Raji (cell line): Measurements from ENCODE around the gene STT3B.

Source experiments
- POLR2A ChIP-seq: IDR thresholded peaks from 2 replicates; pipeline ENCODE4 v1.6.1; 2011; ENCODE audit warnings: low read depth, low read length, control low read depth; ENCODE audit not compliant: insufficient read depth

The STT3B gene

GRCh38 chr3:31634476-31634875, 101.8 kb downstream of the STT3B start:
- TF ChIP-seq POLR2A, result no peak

DNA sequence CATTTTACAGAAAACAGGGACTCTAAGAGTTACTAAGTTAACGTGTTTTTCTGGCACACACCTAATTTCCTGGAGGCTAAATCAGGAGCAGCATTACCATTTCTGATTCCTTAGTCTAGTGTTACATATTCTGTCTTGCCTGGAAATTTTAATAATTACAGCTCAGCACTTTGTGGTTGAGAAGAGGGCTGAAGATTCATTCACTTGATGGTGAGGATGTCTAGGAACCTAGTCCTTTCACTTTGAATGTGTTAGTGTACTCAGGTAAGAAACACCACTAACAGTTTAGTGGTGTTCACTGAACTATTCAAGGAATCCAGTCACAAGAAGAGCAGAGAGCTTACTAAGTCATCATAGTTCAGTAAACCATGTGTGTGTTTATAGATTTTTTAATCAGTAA, 102.8 kb downstream of the STT3B start:
- TF ChIP-seq POLR2A, result no peak

- no peak for TF ChIP-seq POLR2A
Observed at GRCh38 chr3:31636049-31636448, 103.3 kb downstream of the STT3B start.

GRCh38 chr3:31636694-31637442, 104.1 kb downstream of the STT3B start:
- TF ChIP-seq POLR2A, result no peak

GRCh38 chr3:31639828-31640227, 107.1 kb downstream of the STT3B start:
- no peak for TF ChIP-seq POLR2A

GRCh38 chr3:31645256-31645655, 112.5 kb downstream of the STT3B start:
- TF ChIP-seq POLR2A, result no peak

DNA sequence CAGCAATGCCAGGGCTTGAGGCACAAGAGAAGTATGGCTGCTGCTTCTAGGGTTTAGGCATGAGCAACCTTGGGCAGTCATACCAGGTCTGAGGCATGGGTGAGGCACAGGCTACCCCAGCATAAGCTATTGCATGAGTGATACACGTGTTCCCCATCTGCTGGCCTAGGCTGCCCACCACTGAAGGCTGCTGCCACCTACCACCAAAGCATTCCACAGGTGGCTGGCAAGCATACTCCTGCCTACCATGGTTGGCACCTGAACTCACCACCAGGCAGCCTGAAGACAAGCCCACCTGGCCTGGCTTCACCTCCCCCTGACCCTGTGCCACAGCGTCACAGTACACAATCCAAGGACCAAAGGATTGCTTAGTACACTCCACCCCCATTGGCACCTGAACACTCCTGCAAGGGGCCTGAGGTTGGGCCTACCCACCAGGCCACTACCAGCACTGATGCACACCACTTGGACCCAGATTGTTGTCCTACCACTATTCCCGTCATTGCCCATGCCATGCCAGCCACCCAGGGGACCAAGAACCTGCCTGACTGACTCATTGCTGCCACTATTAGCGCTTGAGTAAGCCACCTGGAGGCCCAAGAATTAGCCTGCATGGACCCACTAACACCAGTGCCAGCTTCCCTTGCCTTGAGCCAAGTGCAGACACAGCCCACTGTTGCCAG, 115.7 kb downstream of the STT3B start:
- no peak for TF ChIP-seq POLR2A

DNA sequence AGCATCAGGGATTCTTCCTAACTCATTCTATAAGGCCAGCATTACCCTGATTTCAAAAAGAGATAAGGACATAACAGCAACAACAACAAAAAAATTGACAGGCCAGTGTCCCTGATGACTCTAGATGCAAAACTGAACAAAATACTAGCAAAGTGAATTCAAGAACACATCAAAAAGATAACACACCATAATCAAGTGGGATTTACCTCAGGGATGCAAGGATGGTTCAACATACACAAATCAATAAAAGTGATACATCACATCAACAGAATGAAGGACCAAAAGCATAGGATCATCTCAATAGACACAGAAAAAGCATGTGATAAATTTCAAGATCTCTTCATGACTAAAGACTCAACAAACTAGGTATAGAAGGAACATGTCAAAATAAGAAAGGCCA, 119.6 kb downstream of the STT3B start:
- TF ChIP-seq POLR2A, result no peak

- TF ChIP-seq POLR2A, result no peak
Observed at GRCh38 chr3:31653464-31653863, 120.7 kb downstream of the STT3B start.

GRCh38 chr3:31654998-31655397, 122.3 kb downstream of the STT3B start:
- TF ChIP-seq POLR2A, result no peak

- no peak for TF ChIP-seq POLR2A
Observed at GRCh38 chr3:31659246-31659645, 126.5 kb downstream of the STT3B start.

DNA sequence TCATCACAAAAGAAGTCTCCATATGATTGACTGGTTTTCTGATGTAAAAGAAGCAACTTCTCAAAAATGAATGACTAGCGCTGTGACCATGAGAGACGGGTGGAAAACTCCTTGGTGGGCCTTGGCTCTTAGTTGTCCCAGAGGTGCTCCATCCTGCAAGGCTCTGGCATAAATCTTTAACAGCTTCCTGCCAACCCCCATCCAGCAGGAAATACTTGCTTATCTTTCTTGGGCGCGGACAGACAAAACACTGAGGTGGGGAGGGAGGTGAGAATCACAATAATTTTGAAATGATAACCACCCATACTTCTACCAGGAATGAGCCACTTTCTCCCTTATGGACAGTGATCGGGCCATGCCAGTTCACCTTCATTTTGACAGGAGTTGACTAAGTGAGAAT, 128.6 kb downstream of the STT3B start:
- no peak for TF ChIP-seq POLR2A

- no peak for TF ChIP-seq POLR2A
Observed at GRCh38 chr3:31661993-31662670, 129.4 kb downstream of the STT3B start.

GRCh38 chr3:31664031-31664430, 131.3 kb downstream of the STT3B start:
- no peak for TF ChIP-seq POLR2A

GRCh38 chr3:31667582-31667981, 134.9 kb downstream of the STT3B start:
- no peak for TF ChIP-seq POLR2A

DNA sequence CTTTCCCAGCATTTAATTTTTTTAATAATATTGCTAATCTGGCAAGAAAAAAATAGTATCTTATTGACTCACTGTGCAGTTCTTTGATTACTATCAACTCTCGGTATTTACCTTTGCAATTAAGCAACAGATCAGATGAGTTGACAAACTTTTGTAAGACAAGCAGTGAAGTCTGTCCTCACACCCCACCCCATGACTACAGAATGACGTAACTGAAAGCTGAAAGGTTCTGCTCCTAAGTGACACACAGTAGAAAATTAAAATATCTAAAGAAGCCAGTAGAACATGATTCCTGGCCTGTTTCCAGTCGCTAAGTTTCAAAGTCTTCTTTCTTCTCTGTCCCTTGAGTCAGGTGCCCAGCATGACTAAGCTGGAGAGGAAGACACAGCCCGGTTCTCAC, 135.5 kb downstream of the STT3B start:
- TF ChIP-seq POLR2A, result no peak

DNA sequence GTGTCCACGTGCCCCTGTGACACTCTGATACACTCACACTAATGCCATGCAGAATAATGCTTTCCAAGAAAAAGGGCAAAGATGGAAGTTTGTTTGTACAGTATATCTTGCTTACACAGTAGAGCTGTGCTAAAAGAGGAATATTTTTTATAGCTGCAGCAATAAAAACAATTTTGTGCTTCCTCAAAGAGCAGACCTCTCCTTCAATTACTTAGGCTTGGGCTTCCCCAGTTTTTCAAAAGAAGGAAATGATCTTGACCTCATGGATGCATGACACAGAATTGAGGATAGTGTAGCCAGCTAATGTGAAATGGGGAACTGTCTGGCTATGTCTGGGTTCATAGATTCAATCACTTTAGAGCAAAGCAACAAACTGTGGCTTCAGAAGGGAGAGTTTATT, 137.4 kb downstream of the STT3B start:
- no peak for TF ChIP-seq POLR2A

GRCh38 chr3:31670722-31671121, 138.0 kb downstream of the STT3B start:
- no peak for TF ChIP-seq POLR2A
